OCI-LY7 (cell line): ENCODE results near the gene NUDT17. TPM values are rescaled to one million over a fixed set of nuclear protein-coding genes. Genes with fewer than 3 reads are reported as not detected.

Source experiments
- BruUV-seq: library from RNA; stranded (reverse); fragments of 400-500 nt; replicated peaks from 2 replicates; lab custom pipeline; 2021; lab: Mats Ljungman, UMichigan
- CTCF ChIA-PET: fragments of 300-600 bp; sonication (Branson Sonifier 250); formaldehyde crosslinking; loops from one replicate; lab custom pipeline; 2022; ENCODE audit warnings: antibody characterized with exemption; ENCODE audit not compliant: unreplicated experiment; lab: Charles Lee
- POLR2A ChIA-PET: fragments of 300-600 bp; sonication (Branson Sonifier 250); formaldehyde crosslinking; loops from one replicate; lab custom pipeline; 2022; ENCODE audit warnings: antibody characterized with exemption; lab: Charles Lee
- DNase-seq: peaks from one replicate; pipeline ENCODE4 v3.0.0-alpha.2; 2015; ENCODE audit warnings: low spot score
- H2AFZ ChIP-seq: fragments of 200-600 bp; sonication (generic), shearing (Covaris generic); 2 replicates; pipeline ENCODE4 v1.6.1; 2014; ENCODE audit warnings: mild to moderate bottlenecking, antibody characterized with exemption, low read length, moderate library complexity
- H3K27ac ChIP-seq: fragments of 200-600 bp; sonication (generic); 2 replicates; pipeline ENCODE4 v1.5.1; 2014; ENCODE audit warnings: mixed run types, low read depth, mild to moderate bottlenecking, moderate library complexity, low read length, inconsistent platforms; ENCODE audit not compliant: poor library complexity, severe bottlenecking
- H3K36me3 ChIP-seq: fragments of 200-600 bp; sonication (generic); 2 replicates; pipeline ENCODE4 v1.6.1; 2014; ENCODE audit warnings: mild to moderate bottlenecking, antibody characterized with exemption, low read length, moderate library complexity, mixed read lengths; ENCODE audit not compliant: insufficient read depth
- H3K4me1 ChIP-seq: fragments of 200-600 bp; sonication (generic); 2 replicates; pipeline ENCODE4 v1.5.1; 2014; ENCODE audit warnings: mild to moderate bottlenecking, low read length; ENCODE audit not compliant: insufficient read depth, poor library complexity, severe bottlenecking
- H3K4me2 ChIP-seq: fragments of 200-600 bp; sonication (generic); 2 replicates; pipeline ENCODE4 v1.6.1; 2014; ENCODE audit warnings: mild to moderate bottlenecking, low read length
- H3K4me3 ChIP-seq: fragments of 200-600 bp; sonication (generic); 2 replicates; pipeline ENCODE4 v1.5.1; 2014; ENCODE audit warnings: mild to moderate bottlenecking, low read depth, low read length; ENCODE audit not compliant: poor library complexity, severe bottlenecking
- H3K79me2 ChIP-seq: fragments of 200-600 bp; sonication (generic); 2 replicates; pipeline ENCODE4 v1.6.1; 2016; ENCODE audit warnings: low read depth, mild to moderate bottlenecking, low read length, moderate library complexity, mixed read lengths; ENCODE audit not compliant: insufficient read depth
- H3K9me2 ChIP-seq: fragments of 200-600 bp; sonication (generic); 2 replicates; pipeline ENCODE4 v1.6.1; 2016; ENCODE audit warnings: mild to moderate bottlenecking, low read length, mixed read lengths; ENCODE audit not compliant: insufficient read depth
- H3K9me3 ChIP-seq: fragments of 200-600 bp; sonication (generic); 2 replicates; pipeline ENCODE4 v1.6.1; 2014; ENCODE audit warnings: mild to moderate bottlenecking, mixed run types, low read length, mixed read lengths
- H4K20me1 ChIP-seq: fragments of 200-600 bp; sonication (generic); 2 replicates; pipeline ENCODE4 v1.6.1; 2014; ENCODE audit warnings: mild to moderate bottlenecking, antibody characterized with exemption, low read length, moderate library complexity, mixed read lengths; ENCODE audit not compliant: insufficient read depth
- CTCF ChIP-seq: fragments of 200-600 bp; sonication (generic); conservative IDR thresholded peaks from 2 replicates; pipeline ENCODE4 v1.5.1; 2014; ENCODE audit warnings: mild to moderate bottlenecking, antibody characterized with exemption, low read length, moderate library complexity, mixed read lengths
- EZH2phosphoT487 ChIP-seq: fragments of 200-600 bp; sonication (generic); IDR thresholded peaks from 2 replicates; pipeline ENCODE4 v1.6.1; 2018; ENCODE audit warnings: low read depth, borderline replicate concordance, mild to moderate bottlenecking, mixed run types, antibody characterized with exemption, low read length, moderate library complexity, mixed read lengths
- intact Hi-C: fragments of 100-400 bp; cut with micrococcal nuclease; formaldehyde crosslinking; loops from one replicate; pipeline ENCODE4 v1.10.0; 2022; ENCODE audit not compliant: unreplicated experiment
- total RNA-seq, 2 experiments: library from RNA; depleted of rRNA in 1 of 2; stranded (reverse); fragments of >200 nt in 1 of 2; shearing (Covaris generic) in 1 of 2; gene quantifications; 2 replicates each; pipeline ENCODE4 v1.2.3, GENCODE V29; 2014 to 2022

The NUDT17 gene
- total RNA-seq, 2 experiments from 2014 or later: 16.9 to 39.3 TPM

- ChIA-PET CTCF (no interaction called here), POLR2A (interaction anchor here (1.7 to 6.2 kb wide), 4 partner anchors 11 to 19 kb away, joined by 5 to 65 read pairs (median 9); partner anchors contain the start of genes PIAS3, POLR3C and RNF115)
- no peak overlapping the region for H3K4me3 ChIP-seq
- H4K20me1 ChIP-seq: no peaks in the 10 kb centered on the region
- no peaks in the 10 kb centered on the region for H3K9me2 ChIP-seq
- H2AFZ ChIP-seq: no peak overlapping the region
- no peaks in the 10 kb centered on the region for H3K9me3 ChIP-seq
- H3K79me2 ChIP-seq: no peaks in the 10 kb centered on the region
- peaks cover 33% of the 10 kb centered on the region for H3K4me1 ChIP-seq
- H3K27ac ChIP-seq: peak overlapping the region; percentile 36
- no peak for DNase-seq
- TF ChIP-seq EZH2phosphoT487: no peak
- TF ChIP-seq CTCF: no peak
- intact Hi-C loops: no loop called here
- BruUV-seq: no TSS peak
- peaks cover 69% of the 10 kb centered on the region for H3K36me3 ChIP-seq
- H3K4me2 ChIP-seq: no peak overlapping the region
These were observed 2.4 kb upstream of the NUDT17 start for GRCh38 chr1:145843031-145843430.

GRCh38 chr1:145845144-145845513 lies 301 bp upstream of the NUDT17 start:
- peaks cover 69% of the 10 kb centered on the region for H3K36me3 ChIP-seq
- no peaks in the 10 kb centered on the region for H3K79me2 ChIP-seq
- no peaks in the 10 kb centered on the region for H3K9me2 ChIP-seq
- peak overlapping the region; percentile 92 for H3K27ac ChIP-seq
- BruUV-seq: no TSS peak
- peak; percentile 88 for DNase-seq
- intact Hi-C loops: loop anchor here (1.0 to 5.0 kb wide), 4 partner anchors 14 to 132 kb away; partner anchors contain the start of genes PIAS3, POLR3C and RNF115
- H3K4me1 ChIP-seq: peaks cover 33% of the 10 kb centered on the region
- peak overlapping the region; percentile 72 for H3K4me3 ChIP-seq
- peak overlapping the region; percentile 99 for H3K4me2 ChIP-seq
- no peaks in the 10 kb centered on the region for H4K20me1 ChIP-seq
- no peak for TF ChIP-seq EZH2phosphoT487
- no peak for TF ChIP-seq CTCF
- H3K9me3 ChIP-seq: no peaks in the 10 kb centered on the region
- POLR2A ChIA-PET: interaction anchor here (0.7 to 6.2 kb wide), 13 partner anchors 13 to 206 kb away, joined by 3 to 65 read pairs (median 4); partner anchors contain the start of genes PIAS3, POLR3C, RBM8A and RNF115
- H2AFZ ChIP-seq: peak overlapping the region; percentile 39; the same call in 1 of the 2 replicates
- CTCF ChIA-PET: interaction anchor here (0.6 to 4.9 kb wide), 9 partner anchors 11 to 193 kb away, joined by 3 to 44 read pairs (median 4); partner anchors contain the start of genes ANKRD34A, HJV, PIAS3 and POLR3GL

- no peaks in the 10 kb centered on the region for H3K9me3 ChIP-seq
- POLR2A ChIA-PET: interaction anchor here (0.5 to 6.2 kb wide), 4 partner anchors 9 to 565 kb away, joined by 3 to 65 read pairs (median 3); partner anchors contain the start of genes PIAS3, POLR3C and RNF115
- H3K9me2 ChIP-seq: no peaks in the 10 kb centered on the region
- peak overlapping the region; percentile 72 for H3K4me3 ChIP-seq
- no peaks in the 10 kb centered on the region for H3K79me2 ChIP-seq
- peak; percentile 59 for DNase-seq
- peaks cover 33% of the 10 kb centered on the region for H3K4me1 ChIP-seq
- H3K36me3 ChIP-seq: peaks cover 66% of the 10 kb centered on the region
- H3K27ac ChIP-seq: peak overlapping the region; percentile 92
- BruUV-seq: no TSS peak
- CTCF ChIA-PET: interaction anchor here (2.4 to 4.9 kb wide), 2 partner anchors 12 to 18 kb away, joined by 12 to 44 read pairs; partner anchors contain the start of gene PIAS3
- peak; percentile 74 for TF ChIP-seq CTCF
- TF ChIP-seq EZH2phosphoT487: no peak
- peak overlapping the region; percentile 80 for H2AFZ ChIP-seq
- intact Hi-C loops: loop anchor here (5.0 kb wide), 1 partner anchor 131 kb away; no protein-coding TSS in a partner anchor
- H3K4me2 ChIP-seq: peak overlapping the region; percentile 99
- H4K20me1 ChIP-seq: no peaks in the 10 kb centered on the region
These were observed 777 bp downstream of the NUDT17 start for GRCh38 chr1:145846201-145846612.
